Measurements from ENCODE around the gene SPDYE17. TPM values are rescaled to one million over a fixed set of nuclear protein-coding genes. Genes with fewer than 3 reads are reported as not detected.
"Not testable (repeated sequence)": the region's sequence is repeated elsewhere in the genome, so short reads cannot be mapped to it uniquely, and the experiment has no call there.

SPDYE17 gene
- total and polyA plus RNA-seq, 2 of the 8 experiments (the other 6 are each of a cell fraction or from before 2014, with no cell fraction given) = not detected

- H2BK120ac ChIP-seq (replicated peaks; ENCODE audit: low read depth, low read length); H4K5ac ChIP-seq (ENCODE audit: insufficient read length, low read depth, low read length); H3K9ac ChIP-seq (replicated peaks in 1 of 4; ENCODE audit: extremely low read depth in 1 of 4, low read depth in 3 of 4, low read length in 3 of 4); H3K36me3 ChIP-seq (ENCODE audit: control insufficient read depth in 2 of 4, insufficient read depth in 4 of 4, low read length in 3 of 4); POLR2A ChIA-PET (ENCODE audit: partially characterized antibody); H3K4ac ChIP-seq (replicated peaks; ENCODE audit: insufficient read length, low read depth, low read length); H3K23ac ChIP-seq (ENCODE audit: insufficient read length); H3K27ac ChIP-seq (ENCODE audit: low read depth, low read length); FAIRE-seq; H4K8ac ChIP-seq (ENCODE audit: extremely low read depth, insufficient read depth, low read length); H3K4me3 ChIP-seq (ENCODE audit: extremely low read depth in 1 of 4, insufficient read depth in 2 of 4, low read depth in 3 of 4, low read length in 4 of 4); H3K9me3 ChIP-seq (ENCODE audit: insufficient read depth in 2 of 2, low read depth in 1 of 2, low read length in 1 of 2); H3K79me1 ChIP-seq (ENCODE audit: low read depth, low read length); CTCF ChIA-PET (ENCODE audit: partially characterized antibody); H4K20me1 ChIP-seq (replicated peaks in 1 of 2; ENCODE audit: control insufficient read depth in 1 of 2, insufficient read depth in 2 of 2, low read length in 2 of 2); H4K91ac ChIP-seq (replicated peaks; ENCODE audit: insufficient read length, low read length); H2AK5ac ChIP-seq (ENCODE audit: low read depth, low read length); H2BK5ac ChIP-seq (ENCODE audit: low read depth, low read length); H3K79me2 ChIP-seq (ENCODE audit: control insufficient read depth in 1 of 2, insufficient read depth in 2 of 2, low read length in 2 of 2); H3K27me3 ChIP-seq (replicated peaks in 1 of 4; ENCODE audit: control insufficient read depth in 3 of 4, extremely low read depth in 1 of 4, insufficient read depth in 3 of 4, low read length in 3 of 4); H3K14ac ChIP-seq (ENCODE audit: insufficient read length); H3K4me1 ChIP-seq (replicated peaks in 1 of 4; ENCODE audit: control insufficient read depth in 3 of 4, insufficient read depth in 4 of 4, low read length in 3 of 4); DNase-seq (ENCODE audit: low read depth in 1 of 2, low spot score in 2 of 2); H2BK20ac ChIP-seq (ENCODE audit: low read length); H3K4me2 ChIP-seq (ENCODE audit: insufficient read depth in 1 of 2, low read depth in 2 of 2, low read length in 2 of 2); H3K56ac ChIP-seq (replicated peaks; ENCODE audit: insufficient read length, low read depth, low read length); H2BK15ac ChIP-seq (ENCODE audit: low read length); H3K18ac ChIP-seq (ENCODE audit: extremely low read depth, low read length); H2BK12ac ChIP-seq (ENCODE audit: low read depth, low read length); H3K23me2 ChIP-seq (ENCODE audit: low read depth, low read length); H2AFZ ChIP-seq (ENCODE audit: low read length): not testable (repeated sequence)
- WGBS, 2 experiments (ENCODE audit: extremely low coverage in 1 of 2, insufficient coverage in 1 of 2, insufficient read length in 1 of 2, insufficient replicate concordance in 2 of 2, low coverage in 1 of 2, low lambda C conversion rate in 2 of 2, missing lambda C conversion rate in 1 of 2) = 50% methylated on average over 3 of the region's 5 CpGs; no CpG with 5 or more reads in 1 of the 2 experiments
These were observed 47.5 kb upstream of the SPDYE17 start for GRCh38 chr7:77079624-77080023.

- H2BK120ac ChIP-seq (replicated peaks; ENCODE audit: low read depth, low read length); H3K14ac ChIP-seq (ENCODE audit: insufficient read length); FAIRE-seq; H2BK15ac ChIP-seq (ENCODE audit: low read length); H3K4me1 ChIP-seq (replicated peaks in 1 of 4; ENCODE audit: control insufficient read depth in 3 of 4, insufficient read depth in 4 of 4, low read length in 3 of 4); H2BK20ac ChIP-seq (ENCODE audit: low read length); H2BK5ac ChIP-seq (ENCODE audit: low read depth, low read length); H3K9ac ChIP-seq (replicated peaks in 1 of 4; ENCODE audit: extremely low read depth in 1 of 4, low read depth in 3 of 4, low read length in 3 of 4); H3K79me1 ChIP-seq (ENCODE audit: low read depth, low read length); POLR2A ChIA-PET (ENCODE audit: partially characterized antibody); H4K91ac ChIP-seq (replicated peaks; ENCODE audit: insufficient read length, low read length); H3K27ac ChIP-seq (ENCODE audit: low read depth, low read length); DNase-seq (ENCODE audit: low read depth in 1 of 2, low spot score in 2 of 2); H2AK5ac ChIP-seq (ENCODE audit: low read depth, low read length); H3K56ac ChIP-seq (replicated peaks; ENCODE audit: insufficient read length, low read depth, low read length); H3K23me2 ChIP-seq (ENCODE audit: low read depth, low read length); H3K4me2 ChIP-seq (ENCODE audit: insufficient read depth in 1 of 2, low read depth in 2 of 2, low read length in 2 of 2); H4K5ac ChIP-seq (ENCODE audit: insufficient read length, low read depth, low read length); CTCF ChIA-PET (ENCODE audit: partially characterized antibody); H3K36me3 ChIP-seq (ENCODE audit: control insufficient read depth in 2 of 4, insufficient read depth in 4 of 4, low read length in 3 of 4); H3K18ac ChIP-seq (ENCODE audit: extremely low read depth, low read length); H3K79me2 ChIP-seq (ENCODE audit: control insufficient read depth in 1 of 2, insufficient read depth in 2 of 2, low read length in 2 of 2); H4K8ac ChIP-seq (ENCODE audit: extremely low read depth, insufficient read depth, low read length); H3K4ac ChIP-seq (replicated peaks; ENCODE audit: insufficient read length, low read depth, low read length); H3K4me3 ChIP-seq (ENCODE audit: extremely low read depth in 1 of 4, insufficient read depth in 2 of 4, low read depth in 3 of 4, low read length in 4 of 4); H2AFZ ChIP-seq (ENCODE audit: low read length); H3K9me3 ChIP-seq (ENCODE audit: insufficient read depth in 2 of 2, low read depth in 1 of 2, low read length in 1 of 2); H3K27me3 ChIP-seq (replicated peaks in 1 of 4; ENCODE audit: control insufficient read depth in 3 of 4, extremely low read depth in 1 of 4, insufficient read depth in 3 of 4, low read length in 3 of 4); H4K20me1 ChIP-seq (replicated peaks in 1 of 2; ENCODE audit: control insufficient read depth in 1 of 2, insufficient read depth in 2 of 2, low read length in 2 of 2); H3K23ac ChIP-seq (ENCODE audit: insufficient read length); H2BK12ac ChIP-seq (ENCODE audit: low read depth, low read length): not testable (repeated sequence)
These were observed 47.0 kb upstream of the SPDYE17 start for GRCh38 chr7:77079112-77079511.

Data from H1 (cell line).